HG02973 (cell line): ENCODE data around the gene FZR1.
"Not testable (repeated sequence)": the region's sequence is repeated elsewhere in the genome, so short reads cannot be mapped to it uniquely, and the experiment has no call there.

ENCODE experiments used
- ATAC-seq: cut with Tn5 transposase; IDR thresholded peaks from one replicate; pipeline ENCODE4 v1.9.1; 2021; ENCODE audit warnings: moderate library complexity; ENCODE audit not compliant: unreplicated experiment

Gene FZR1

GRCh38 chr19:3494051-3494450 lies 12.1 kb upstream of the FZR1 start:
- ATAC-seq = no peak

GRCh38 chr19:3494559-3494958 lies 11.6 kb upstream of the FZR1 start:
- ATAC-seq = no peak

GRCh38 chr19:3496392-3497273 lies 9.5 kb upstream of the FZR1 start:
- ATAC-seq = no peak

- no peak for ATAC-seq
Measured at GRCh38 chr19:3497757-3498520, 8.2 kb upstream of the FZR1 start.

GRCh38 chr19:3499738-3500428 lies 6.2 kb upstream of the FZR1 start:
- no peak for ATAC-seq

GRCh38 chr19:3500429-3501101 lies 5.5 kb upstream of the FZR1 start, which contains the start of gene DOHH:
TSS of gene DOHH (minus strand) at chr19:3500674. CDS start at chr19:3496814, 3,860 bp downstream.
- peak; percentile 75 for ATAC-seq

GRCh38 chr19:3501780-3502179 lies 4.3 kb upstream of the FZR1 start:
- no peak for ATAC-seq

GRCh38 chr19:3503036-3503572 lies 3.0 kb upstream of the FZR1 start:
- ATAC-seq = no peak

GRCh38 chr19:3504735-3505134 lies 1.4 kb upstream of the FZR1 start:
- no peak for ATAC-seq

GRCh38 chr19:3506384-3507340 lies 551 bp downstream of the FZR1 start:
- no peak for ATAC-seq

- ATAC-seq = no peak
Measured at GRCh38 chr19:3507371-3508120, 1.4 kb downstream of the FZR1 start.

- ATAC-seq = not testable (repeated sequence)
Measured at GRCh38 chr19:3508121-3508661, 2.1 kb downstream of the FZR1 start.

- no peak for ATAC-seq
Measured at GRCh38 chr19:3508771-3509535, 2.8 kb downstream of the FZR1 start.

GRCh38 chr19:3509566-3509989 lies 3.5 kb downstream of the FZR1 start:
- no peak for ATAC-seq

GRCh38 chr19:3510727-3511126 lies 4.6 kb downstream of the FZR1 start:
- no peak for ATAC-seq

GRCh38 chr19:3511506-3512251 lies 5.6 kb downstream of the FZR1 start:
- ATAC-seq = no peak
